Activated T-cell treated with anti-CD3 and anti-CD28 coated beads, Interleukin-2, amount 50 U/mL, for 1 hour (primary cell): ENCODE measurements around the gene ADI1.
"Not testable (repeated sequence)": the region's sequence is repeated elsewhere in the genome, so short reads cannot be mapped to it uniquely, and the experiment has no call there.

Experiments used
- DNase-seq: peaks from one replicate; pipeline ENCODE4 v3.0.0-alpha.2; 2020

ADI1 gene

GRCh38 chr2:3492475-3492787, 26.9 kb downstream of the ADI1 start:
- DNase-seq: not testable (repeated sequence)

- no peak for DNase-seq
These were observed 27.4 kb downstream of the ADI1 start for GRCh38 chr2:3491716-3492474.

- no peak for DNase-seq
These were observed 28.0 kb downstream of the ADI1 start for GRCh38 chr2:3491306-3491705.

GRCh38 chr2:3490191-3491170, 28.9 kb downstream of the ADI1 start:
- DNase-seq: no peak

GRCh38 chr2:3489764-3490115, 29.6 kb downstream of the ADI1 start:
- DNase-seq: no peak

- DNase-seq: no peak
These were observed 30.2 kb downstream of the ADI1 start for GRCh38 chr2:3488855-3489763.

- no peak for DNase-seq
These were observed 31.2 kb downstream of the ADI1 start for GRCh38 chr2:3488061-3488531.

GRCh38 chr2:3487432-3487831, 31.9 kb downstream of the ADI1 start:
- DNase-seq: no peak

- no peak for DNase-seq
These were observed 32.3 kb downstream of the ADI1 start for GRCh38 chr2:3487028-3487425.

- no peak for DNase-seq
These were observed 33.0 kb downstream of the ADI1 start for GRCh38 chr2:3486047-3487027.

GRCh38 chr2:3485166-3485565, 34.2 kb downstream of the ADI1 start:
- no peak for DNase-seq

- no peak for DNase-seq
These were observed 35.1 kb downstream of the ADI1 start for GRCh38 chr2:3483986-3484960.

- DNase-seq: no peak
These were observed 35.9 kb downstream of the ADI1 start for GRCh38 chr2:3483227-3483985.

GRCh38 chr2:3482363-3482821, 36.9 kb downstream of the ADI1 start:
- no peak for DNase-seq

- no peak for DNase-seq
These were observed 37.5 kb downstream of the ADI1 start for GRCh38 chr2:3481736-3482362.

GRCh38 chr2:3481011-3481400, 38.3 kb downstream of the ADI1 start:
- DNase-seq: no peak

GRCh38 chr2:3480352-3481010, 38.9 kb downstream of the ADI1 start:
- no peak for DNase-seq
